Muscle of arm (tissue), 12 donors: ENCODE data around the gene MEF2D. TPM values are rescaled to one million over a fixed set of nuclear protein-coding genes. Genes with fewer than 3 reads are reported as not detected.

ENCODE experiments used
- DNase-seq: peaks from one replicate; pipeline ENCODE4 v3.0.0-alpha.2; 2013
- polyA plus RNA-seq, 12 donors: library from polyadenylated mRNA; unstranded; fragments of 120-200 nt; gene quantifications; one replicate each; pipeline ENCODE4 v1.2.1, GENCODE V29; 2013; ENCODE audit not compliant: insufficient read length in 12 of 12

MEF2D gene
- polyA plus RNA-seq, 12 donors, result 44.4 to 95.3 (median 69.1) TPM; not detected in 1

- no peak for DNase-seq
Measured at GRCh38 chr1:156471496-156472490, 28.8 kb downstream of the MEF2D start.

GRCh38 chr1:156470473-156470872 lies 30.1 kb downstream of the MEF2D start:
- DNase-seq, result no peak

- DNase-seq, result no peak
Measured at GRCh38 chr1:156468693-156469345, 31.8 kb downstream of the MEF2D start.

GRCh38 chr1:156467906-156468305 lies 32.7 kb downstream of the MEF2D start:
- no peak for DNase-seq

GRCh38 chr1:156467385-156467784 lies 33.2 kb downstream of the MEF2D start:
- no peak for DNase-seq

GRCh38 chr1:156465747-156466365 lies 34.7 kb downstream of the MEF2D start:
- DNase-seq, result no peak

- no peak for DNase-seq
Measured at GRCh38 chr1:156464825-156465452, 35.6 kb downstream of the MEF2D start.

GRCh38 chr1:156464335-156464734 lies 36.2 kb downstream of the MEF2D start:
- DNase-seq, result no peak

- no peak for DNase-seq
Measured at GRCh38 chr1:156463874-156464273, 36.7 kb downstream of the MEF2D start.

GRCh38 chr1:156462954-156463795 lies 37.4 kb downstream of the MEF2D start:
- no peak for DNase-seq

- no peak for DNase-seq
Measured at GRCh38 chr1:156461781-156462647, 38.6 kb downstream of the MEF2D start.

- no peak for DNase-seq
Measured at GRCh38 chr1:156461109-156461508, 39.5 kb downstream of the MEF2D start.

- DNase-seq, result no peak
Measured at GRCh38 chr1:156460525-156460924, 40.0 kb downstream of the MEF2D start.

GRCh38 chr1:156458181-156458503 lies 42.4 kb downstream of the MEF2D start:
- DNase-seq, result no peak

GRCh38 chr1:156456625-156457465 lies 43.7 kb downstream of the MEF2D start:
- peak; percentile 97 for DNase-seq

GRCh38 chr1:156455362-156455761 lies 45.2 kb downstream of the MEF2D start:
- no peak for DNase-seq

- DNase-seq, result no peak
Measured at GRCh38 chr1:156452907-156453306, 47.7 kb downstream of the MEF2D start.

GRCh38 chr1:156451505-156452160 lies 48.9 kb downstream of the MEF2D start:
- no peak for DNase-seq
